GM18951 (cell line): ENCODE data around the gene SPCS3.

Experiments
- POLR2A ChIP-seq: IDR thresholded peaks from 4 replicates; pipeline ENCODE4 v1.6.1; 2011; ENCODE audit warnings: mild to moderate bottlenecking; ENCODE audit not compliant: insufficient read length, insufficient read depth; ENCODE audit errors: extremely low read depth
- in situ Hi-C: fragments of 300-500 bp; cut with MboI; formaldehyde crosslinking; loops from one replicate; pipeline ENCODE4 v1.12.0; 2022; ENCODE audit warnings: low sequenced_read_pairs, mixed read lengths, inconsistent platforms; ENCODE audit not compliant: unreplicated experiment

Gene SPCS3

DNA sequence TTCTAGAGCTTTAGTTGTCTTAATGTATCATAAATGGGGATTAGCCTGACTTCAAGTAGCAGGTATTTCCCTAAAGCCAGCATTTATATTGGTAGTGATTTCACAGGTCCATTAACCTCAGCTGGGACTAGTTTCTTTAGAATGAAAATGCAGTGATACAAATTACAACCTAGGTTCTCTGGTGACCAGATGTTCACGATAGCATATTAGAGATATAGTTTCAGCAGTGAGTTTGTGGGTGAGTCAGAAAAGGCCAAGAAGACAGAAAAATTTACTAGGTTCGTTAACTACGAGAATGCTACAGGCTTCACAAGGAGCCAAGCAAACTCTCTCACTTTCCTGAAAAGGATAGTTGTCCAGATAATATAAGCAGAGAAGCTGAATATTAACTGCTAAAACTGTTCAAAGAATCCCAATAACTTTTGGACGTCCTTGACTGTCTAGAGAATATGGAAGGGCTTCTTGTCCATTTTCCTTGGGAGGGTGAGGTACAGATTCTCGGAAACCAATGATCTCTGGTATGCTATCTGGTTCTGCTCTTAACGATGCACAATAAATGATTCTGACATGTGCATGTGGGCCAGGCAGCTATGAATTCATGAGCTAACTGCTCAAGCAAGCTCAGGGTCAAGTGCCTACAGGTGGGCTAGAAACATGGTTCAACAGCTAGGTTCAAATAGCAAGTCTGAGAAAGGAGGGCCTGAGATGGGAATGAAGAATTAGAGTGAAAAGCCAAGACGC is 6.0 kb upstream of the SPCS3 start:
- in situ Hi-C loops: no loop called here
- no peak for TF ChIP-seq POLR2A

DNA sequence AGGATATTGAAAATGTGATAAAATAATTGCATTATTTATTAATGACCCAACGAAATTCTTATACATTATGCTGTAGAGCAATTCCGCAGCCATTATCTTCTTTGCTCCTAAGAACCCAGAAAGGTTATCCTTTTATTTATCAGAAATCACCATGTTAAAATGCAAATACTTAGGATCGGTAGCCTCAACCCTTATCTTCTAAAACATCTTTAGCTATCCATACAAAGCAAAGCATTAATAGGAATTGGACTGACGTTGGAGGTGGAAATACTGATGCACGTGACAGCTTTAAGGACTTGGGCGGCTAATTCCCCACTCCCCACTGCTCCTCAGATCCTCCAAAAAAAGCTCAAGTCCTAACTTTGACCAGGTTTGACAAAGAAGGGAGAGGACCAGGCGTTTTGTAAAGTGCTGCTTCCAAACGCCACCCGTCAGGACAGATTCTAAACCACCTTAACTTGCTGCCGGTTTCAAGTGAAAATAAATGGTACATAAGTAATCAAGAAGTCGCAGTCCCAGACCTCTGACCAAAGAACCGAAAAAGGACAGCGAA is 539 bp upstream of the SPCS3 start:
- in situ Hi-C loops: no loop called here
- TF ChIP-seq POLR2A: no peak

DNA sequence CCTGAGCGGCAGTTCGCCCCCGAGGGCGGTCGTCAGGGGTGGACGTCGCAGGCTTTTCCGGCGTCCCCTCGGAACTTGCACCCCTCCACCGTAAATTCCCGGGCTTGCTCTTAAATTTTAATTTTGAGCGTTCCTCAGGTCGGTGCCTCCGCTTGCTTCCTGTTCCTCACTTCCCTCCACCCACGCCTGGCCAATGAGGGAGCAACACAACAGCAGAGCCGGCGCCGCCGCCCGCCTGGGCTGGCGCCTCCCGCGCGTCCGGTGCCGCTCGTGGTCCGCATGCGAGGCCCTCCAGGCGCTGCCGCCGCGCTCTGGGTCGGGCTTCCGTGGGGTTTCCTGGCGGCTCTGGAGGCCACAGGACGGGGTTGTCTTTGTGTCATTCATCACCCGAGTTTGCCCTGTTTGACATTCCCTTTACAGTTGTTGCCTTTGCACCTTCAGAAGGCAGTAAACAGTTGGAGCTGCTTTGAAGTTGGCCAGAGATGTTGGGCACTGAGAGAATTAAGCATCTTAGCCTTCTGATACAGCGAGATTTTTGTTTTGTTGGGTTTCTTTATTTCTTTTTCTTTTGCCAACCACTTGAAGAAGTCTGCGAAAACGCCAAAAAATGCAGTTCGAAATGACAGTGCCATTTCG is 692 bp downstream of the SPCS3 start:
- peak; percentile 15 for TF ChIP-seq POLR2A

DNA sequence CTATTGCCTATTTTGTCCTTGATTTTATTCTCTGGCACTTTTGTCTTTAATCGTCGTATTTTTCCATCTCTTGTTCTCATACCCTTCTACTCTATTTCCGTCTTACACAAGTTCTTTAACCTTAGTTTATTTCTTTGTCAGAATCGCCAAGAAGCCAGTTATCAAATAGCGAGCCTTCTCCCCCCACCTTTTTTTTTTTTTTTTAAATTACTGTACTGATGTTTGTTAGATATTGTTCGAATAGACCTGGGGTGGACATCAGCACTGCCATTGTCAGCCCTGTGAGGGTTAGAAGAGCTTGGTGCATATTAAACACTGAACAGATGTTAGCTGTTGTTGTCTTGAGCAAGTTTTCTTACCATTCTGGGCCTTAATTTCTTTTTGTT is 1.2 kb downstream of the SPCS3 start:
- TF ChIP-seq POLR2A: no peak
- in situ Hi-C loops: no loop called here

More for the DNA sequence above, 692 bp downstream of the SPCS3 start:
- in situ Hi-C loops: no loop called here

DNA sequence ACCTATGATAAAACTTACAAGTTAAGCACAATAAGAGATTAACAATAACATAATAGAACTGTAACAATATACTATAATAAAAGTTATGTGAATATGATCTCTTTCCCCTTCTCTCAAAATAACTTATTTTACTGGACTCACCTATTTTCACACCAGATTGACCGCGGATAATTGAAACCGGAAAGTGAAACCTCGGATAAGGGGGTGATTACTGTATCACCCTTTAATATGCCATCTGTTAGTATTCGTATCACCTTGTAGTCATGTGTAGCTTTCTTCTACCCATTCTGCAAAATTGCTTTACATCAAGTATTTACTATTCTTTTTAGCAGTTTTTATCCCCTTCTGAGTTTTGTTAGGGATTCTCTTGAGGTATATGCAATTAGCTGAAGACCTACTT is 1.8 kb downstream of the SPCS3 start:
- in situ Hi-C loops: no loop called here
- no peak for TF ChIP-seq POLR2A

DNA sequence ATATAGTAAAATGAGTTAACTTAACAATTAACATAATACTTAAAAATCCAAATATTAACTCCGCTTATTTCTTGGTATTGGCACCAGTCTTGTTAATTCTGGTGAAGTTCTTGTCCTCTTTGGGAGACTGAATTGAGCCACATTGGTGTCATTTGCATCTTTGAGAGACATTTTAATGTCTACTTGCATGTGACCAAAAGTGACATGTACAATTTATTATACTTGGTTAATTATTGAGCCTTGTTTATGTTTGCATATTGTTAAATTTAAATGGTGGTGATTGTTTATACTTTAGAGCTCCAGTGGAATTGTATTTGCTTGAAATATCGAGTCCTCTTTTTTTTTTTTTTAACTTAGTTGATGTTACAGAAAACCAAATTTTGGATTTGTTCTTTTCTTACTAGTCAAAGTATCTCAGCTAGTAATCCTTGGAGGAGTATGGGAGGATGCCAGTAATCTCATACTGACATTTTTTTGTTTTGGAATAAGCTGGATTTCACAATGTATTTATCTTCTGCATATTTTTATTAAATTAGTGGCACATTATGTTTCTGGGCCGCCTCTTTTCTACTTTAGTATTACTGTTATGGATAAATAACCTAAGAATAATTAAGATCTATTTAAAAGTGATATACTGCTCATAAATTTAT is 3.9 kb downstream of the SPCS3 start:
- in situ Hi-C loops: no loop called here
- TF ChIP-seq POLR2A: no peak

DNA sequence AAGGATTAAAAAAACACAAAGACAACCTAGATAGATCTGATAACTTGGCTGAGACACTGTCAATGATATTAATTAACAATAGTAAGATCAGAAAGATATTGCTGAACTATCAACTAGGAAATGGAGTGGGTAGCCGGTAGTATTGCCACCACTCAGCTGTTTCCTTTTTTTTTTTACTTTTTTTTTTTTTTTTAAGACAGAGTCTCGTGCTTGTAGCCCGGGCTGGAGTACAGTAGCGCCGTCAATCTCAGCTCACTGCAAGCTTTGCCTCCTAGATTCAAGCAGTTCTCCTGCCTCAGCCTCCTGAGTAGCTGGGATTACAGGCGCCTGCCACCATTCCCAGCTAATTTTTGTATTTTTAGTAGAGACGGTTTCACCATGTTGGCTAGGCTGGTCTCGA is 5.1 kb downstream of the SPCS3 start:
- in situ Hi-C loops: loop anchor here (25.0 kb wide), 1 partner anchor 363 kb away; no protein-coding TSS in a partner anchor

DNA sequence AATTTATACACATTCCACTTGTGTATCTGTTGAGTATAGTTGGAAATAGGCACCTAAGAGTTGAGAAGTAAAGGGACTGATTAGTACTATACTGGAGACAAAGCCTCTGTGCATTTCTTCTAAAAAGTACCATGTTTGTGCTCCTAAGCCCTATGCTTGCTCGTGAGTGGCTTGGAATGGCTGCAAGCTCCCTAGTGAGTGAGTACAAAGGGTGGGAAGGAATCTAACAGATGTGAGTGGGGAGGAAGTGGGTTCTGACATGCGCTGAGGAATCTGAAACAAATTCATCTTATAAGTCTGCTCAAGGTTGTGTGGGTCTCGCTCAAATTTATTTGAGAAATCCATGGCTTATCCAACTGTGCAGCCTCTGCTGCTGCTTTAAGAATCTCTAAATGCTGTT is 13.3 kb downstream of the SPCS3 start:
- no peak for TF ChIP-seq POLR2A
- in situ Hi-C loops: loop anchor here (25.0 kb wide), 1 partner anchor 371 kb away; no protein-coding TSS in a partner anchor

DNA sequence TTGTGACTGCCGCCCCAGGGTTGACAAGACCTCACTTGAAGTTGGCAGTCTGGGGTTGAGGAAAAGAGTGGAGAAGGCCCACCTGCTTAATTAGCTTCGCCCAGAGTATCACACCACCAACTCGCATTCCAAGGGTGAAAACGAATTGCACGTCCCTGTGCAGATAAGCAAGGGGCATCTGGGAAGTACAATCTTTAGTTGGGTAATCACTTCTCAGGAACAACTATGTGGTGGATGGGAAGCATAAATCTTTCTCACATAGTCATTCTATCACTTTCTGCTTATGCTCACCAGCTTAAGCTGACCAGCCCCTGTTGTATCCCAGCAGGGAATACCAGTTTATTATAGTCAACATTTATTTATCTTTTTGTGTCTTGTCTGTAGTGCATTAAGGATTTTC is 14.3 kb downstream of the SPCS3 start:
- in situ Hi-C loops: loop anchor here (25.0 kb wide), 1 partner anchor 372 kb away; no protein-coding TSS in a partner anchor
- no peak for TF ChIP-seq POLR2A

DNA sequence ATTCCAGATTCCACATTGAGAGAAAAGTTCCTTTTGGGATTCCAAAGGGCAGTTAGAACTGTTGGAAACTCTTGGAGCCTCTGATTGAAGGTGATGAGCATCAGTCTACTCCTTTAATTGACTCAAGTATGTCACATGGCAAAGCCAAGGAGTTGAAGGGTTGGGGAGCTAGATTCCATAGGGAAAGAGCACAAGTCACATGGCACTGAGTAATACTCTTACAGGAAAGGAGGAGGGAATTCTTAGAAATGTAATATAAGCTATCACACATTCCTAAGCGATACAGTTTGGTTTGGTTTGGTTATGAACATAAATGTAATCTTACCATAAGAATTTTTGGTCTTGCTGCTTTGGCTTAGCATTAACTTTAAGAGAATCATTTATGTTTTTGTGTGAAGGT is 15.7 kb downstream of the SPCS3 start:
- no peak for TF ChIP-seq POLR2A
- in situ Hi-C loops: loop anchor here (25.0 kb wide), 1 partner anchor 373 kb away; no protein-coding TSS in a partner anchor

DNA sequence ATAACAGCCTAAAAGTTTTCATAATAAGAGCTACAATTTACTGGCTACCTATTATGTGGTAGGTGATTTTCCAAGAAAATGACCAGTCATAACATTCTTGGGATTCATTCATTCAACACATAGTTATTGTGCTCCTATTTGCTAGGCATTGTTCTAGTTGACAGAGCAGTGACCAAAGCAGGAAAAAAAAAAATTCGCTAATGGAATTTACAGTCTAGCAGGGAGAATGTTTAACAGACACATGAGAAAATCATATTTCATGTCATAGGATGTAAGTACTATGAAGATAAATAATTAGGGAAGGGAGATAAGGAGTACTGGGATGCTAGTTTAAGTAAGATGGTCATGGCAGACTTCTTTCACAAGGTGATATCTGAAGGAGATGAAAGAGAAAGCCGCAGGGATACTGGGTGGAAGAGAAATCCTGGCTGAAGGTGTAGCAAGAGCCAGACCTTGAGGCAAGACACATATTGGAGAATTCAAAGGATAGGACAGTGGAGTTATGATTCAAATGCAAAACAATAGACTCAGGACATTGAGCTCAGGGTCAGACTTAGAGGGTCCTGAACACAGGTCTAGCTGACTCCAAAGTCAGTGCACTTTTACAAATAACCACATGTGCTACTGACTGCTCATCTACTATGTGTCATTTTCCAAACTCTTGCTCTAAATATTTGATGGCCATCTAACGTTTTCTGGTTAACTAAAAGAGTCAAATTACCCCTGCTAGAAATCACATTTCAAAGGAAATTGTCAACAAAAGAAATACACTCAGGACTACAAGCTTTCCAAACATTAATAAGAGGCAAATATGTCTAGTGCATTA is 20.4 kb downstream of the SPCS3 start:
- in situ Hi-C loops: loop anchor here (25.0 kb wide), 1 partner anchor 378 kb away; no protein-coding TSS in a partner anchor
- TF ChIP-seq POLR2A: no peak

DNA sequence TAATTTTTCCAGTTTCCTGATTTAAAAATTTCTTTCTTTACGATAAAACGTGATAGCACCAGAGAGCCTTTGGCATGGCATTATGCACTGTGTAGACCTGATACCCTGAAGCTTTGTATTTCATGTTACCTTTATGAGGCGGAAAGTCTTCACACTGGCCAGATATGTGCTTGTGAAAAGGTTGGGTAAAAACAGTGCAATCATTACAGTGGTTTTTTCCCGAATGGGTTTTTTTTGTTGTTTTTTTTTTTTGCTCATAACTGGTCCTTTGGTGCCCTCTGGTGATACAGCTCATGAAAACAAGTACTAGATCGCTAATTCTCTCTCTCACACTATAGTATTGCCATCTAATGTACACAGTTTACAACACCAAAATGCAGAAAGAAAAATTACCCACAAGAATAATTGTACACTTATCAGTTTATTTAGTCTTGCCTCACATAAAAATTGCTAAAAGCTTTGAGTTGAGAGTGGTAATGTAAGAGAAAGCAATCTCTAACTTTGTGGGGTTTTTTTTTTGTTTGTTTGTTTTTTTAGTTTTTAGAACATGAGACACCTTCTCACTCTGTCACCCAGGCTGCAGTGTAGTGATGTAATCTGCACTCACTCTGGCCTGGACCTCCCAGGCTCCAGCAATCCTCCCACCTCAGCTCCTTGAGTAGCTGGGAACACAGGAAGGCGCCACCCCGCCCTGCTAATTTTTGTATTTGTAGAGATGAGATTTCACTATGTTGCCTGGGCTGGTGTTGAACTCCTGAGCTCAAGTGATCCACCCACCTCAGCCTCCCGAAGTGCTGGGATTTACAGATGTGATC is 21.3 kb downstream of the SPCS3 start:
- in situ Hi-C loops: loop anchor here (25.0 kb wide), 1 partner anchor 379 kb away; no protein-coding TSS in a partner anchor

More for the DNA sequence above, 21.3 kb downstream of the SPCS3 start:
- TF ChIP-seq POLR2A: no peak
